ENCODE results near the gene BCKDHA.
"Not testable (repeated sequence)": the region's sequence is repeated elsewhere in the genome, so short reads cannot be mapped to it uniquely, and the experiment has no call there.

Gene BCKDHA

DNA sequence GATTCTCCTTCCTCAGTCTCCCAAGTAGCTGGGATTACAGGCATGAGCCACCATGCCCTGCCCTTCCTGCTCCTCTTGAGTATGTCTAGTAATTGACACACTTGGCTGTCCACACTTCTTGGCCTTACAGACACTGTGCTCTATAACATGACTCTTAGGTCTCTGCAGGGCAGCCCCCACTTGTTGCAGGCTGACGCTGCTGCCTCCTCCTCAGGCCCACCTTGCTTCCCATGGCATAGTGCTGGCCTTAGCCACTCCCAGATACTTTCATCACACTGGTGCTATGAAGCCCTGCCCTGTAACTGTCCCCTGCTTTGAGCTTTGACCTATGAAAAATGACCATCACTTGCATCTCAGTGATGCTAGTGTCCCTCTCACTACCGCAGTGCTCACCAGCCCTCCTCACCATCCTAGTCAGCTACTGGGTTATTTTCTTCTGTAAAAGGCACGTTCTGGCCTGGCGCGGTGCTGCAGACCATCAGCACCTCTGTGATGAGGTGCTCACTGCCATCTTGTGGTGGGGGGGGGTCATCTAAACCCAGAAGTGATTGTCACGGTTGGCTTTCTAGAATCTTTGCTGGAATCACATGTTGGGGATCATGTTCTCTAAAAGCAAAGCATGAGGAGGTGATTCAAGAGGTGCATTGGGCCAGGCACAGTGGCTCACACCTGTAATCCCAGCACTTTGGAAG, 55.1 kb downstream of the BCKDHA start:
- no peak for DNase-seq

DNA sequence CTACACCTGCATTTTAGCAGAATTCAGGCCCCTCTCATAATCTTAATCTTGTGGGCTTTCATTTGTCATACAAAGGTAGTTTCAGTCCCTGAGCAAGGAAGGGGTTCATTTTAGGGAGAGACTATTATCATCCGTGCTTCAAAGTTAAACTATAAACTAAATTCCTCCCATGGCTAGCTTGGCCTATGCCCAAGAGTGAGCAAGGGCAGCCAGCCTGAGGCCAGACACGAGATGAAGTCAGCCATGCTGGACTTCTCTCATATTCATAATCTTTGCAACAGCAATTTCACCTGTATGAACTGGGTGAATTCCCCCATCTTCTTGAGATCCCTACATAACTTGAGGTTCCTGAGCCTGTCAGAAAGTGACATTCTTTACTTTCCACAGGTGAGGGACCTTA, 58.3 kb downstream of the BCKDHA start:
- DNase-seq: no peak

- DNase-seq: no peak
These were observed 58.8 kb downstream of the BCKDHA start for GRCh38 chr19:41456342-41456918.

DNA sequence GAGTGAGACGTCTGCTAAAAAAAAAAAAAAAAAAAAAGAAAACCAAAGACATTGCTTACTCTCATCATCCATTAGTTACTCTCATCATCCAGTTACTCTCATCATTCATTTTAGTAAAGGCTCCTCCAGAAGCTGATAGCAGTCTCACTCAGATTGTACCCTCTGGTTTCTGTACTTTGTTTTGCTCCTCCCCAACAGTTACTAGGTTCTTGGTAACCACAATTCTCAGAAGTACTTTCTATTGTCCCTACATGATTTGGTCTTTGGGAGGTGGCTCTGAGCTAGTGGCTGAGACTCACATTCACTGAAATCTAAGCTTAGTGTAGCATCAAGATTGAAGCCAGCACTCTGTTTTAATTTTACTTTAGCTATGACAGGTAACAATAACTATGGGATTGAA, 59.6 kb downstream of the BCKDHA start:
- no peak for DNase-seq

GRCh38 chr19:41462497-41462896, 64.9 kb downstream of the BCKDHA start:
- no peak for DNase-seq

GRCh38 chr19:41463257-41464256, 65.9 kb downstream of the BCKDHA start:
- not testable (repeated sequence) for DNase-seq
